Epithelial cell of proximal tubule (primary cell): ENCODE measurements around the gene MFAP5. TPM values are rescaled to one million over a fixed set of nuclear protein-coding genes. Genes with fewer than 3 reads are reported as not detected.
A peak's percentile ranks its signal among the peaks of the same experiment; 100 is the strongest.

ENCODE experiments used
- DNase-seq: peaks from one replicate; pipeline ENCODE4 v3.0.0-alpha.2; 2011; ENCODE audit warnings: low read depth
- H3K4me3 ChIP-seq: 2 replicates; pipeline ENCODE4 v1.5.1; 2011; ENCODE audit warnings: low read depth, mild to moderate bottlenecking, low read length
- CTCF ChIP-seq: conservative IDR thresholded peaks from 2 replicates; pipeline ENCODE4 v1.5.1; 2012; ENCODE audit warnings: low read depth, mild to moderate bottlenecking, low read length
- total RNA-seq: library from RNA; depleted of rRNA; stranded (reverse); fragments of >200 nt; gene quantifications from 2 replicates; pipeline ENCODE4 v1.2.3, GENCODE V29; 2015

MFAP5 gene
- total RNA-seq, 1 donor from 2014 or later = 0.75 TPM

- no peak overlapping the region for H3K4me3 ChIP-seq
- DNase-seq = no peak
- peak; percentile 92 for TF ChIP-seq CTCF
Measured at GRCh38 chr12:8609061-8609570, 53.5 kb downstream of the MFAP5 start.

GRCh38 chr12:8606890-8607289, 55.7 kb downstream of the MFAP5 start:
- H3K4me3 ChIP-seq = no peak overlapping the region
- no peak for DNase-seq
- no peak for TF ChIP-seq CTCF

GRCh38 chr12:8605057-8605456, 57.6 kb downstream of the MFAP5 start:
- no peak for TF ChIP-seq CTCF
- H3K4me3 ChIP-seq = no peak overlapping the region
- DNase-seq = no peak

GRCh38 chr12:8603856-8604255, 58.8 kb downstream of the MFAP5 start:
- no peak for DNase-seq
- peak; percentile 56 for TF ChIP-seq CTCF

GRCh38 chr12:8603286-8603685, 59.3 kb downstream of the MFAP5 start:
- no peak for DNase-seq
- no peak for TF ChIP-seq CTCF
- no peak overlapping the region for H3K4me3 ChIP-seq

More at GRCh38 chr12:8603856-8604255, 58.8 kb downstream of the MFAP5 start:
- H3K4me3 ChIP-seq = no peak overlapping the region

- H3K4me3 ChIP-seq = no peak overlapping the region
- TF ChIP-seq CTCF = no peak
- DNase-seq = no peak
Measured at GRCh38 chr12:8596561-8596960, 66.1 kb downstream of the MFAP5 start.

Other genes with a start within 250 kb of the MFAP5 start
- not detected in 2 replicates for gene CLEC6A, start 206.9 kb downstream of the MFAP5 start, total RNA-seq
- not detected in 2 replicates for gene CLEC4D, start 149.3 kb downstream of the MFAP5 start, total RNA-seq
- 6.7 and 11.3 TPM in 2 replicates for gene CLEC4E, start 121.9 kb downstream of the MFAP5 start, total RNA-seq
- gene AICDA, start 50.0 kb downstream of the MFAP5 start, total RNA-seq = not detected in 2 replicates
- 19.8 and 34.0 TPM in 2 replicates for gene RIMKLB, start 35.2 kb upstream of the MFAP5 start, total RNA-seq
- gene A2ML1, start 159.8 kb upstream of the MFAP5 start, total RNA-seq = 0.22 TPM in 1 of 2 replicates, not detected in the other